Prostate gland (tissue), 2 donors: Measurements from ENCODE around the gene ZC3H7A. TPM values are rescaled to one million over a fixed set of nuclear protein-coding genes. Genes with fewer than 3 reads are reported as not detected.
"Not testable (repeated sequence)": the region's sequence is repeated elsewhere in the genome, so short reads cannot be mapped to it uniquely, and the experiment has no call there.

Source experiments
- DNase-seq: peaks from one replicate; pipeline ENCODE4 v3.0.0-alpha.2; 2019; ENCODE audit warnings: low spot score
- H3K27ac ChIP-seq, 2 donors: fragments of 200-600 bp; sonication (generic); 2 replicates each; pipeline ENCODE4 v1.5.1; 2017 to 2019
- H3K27me3 ChIP-seq: fragments of 200-600 bp; sonication (generic); replicated peaks from 2 replicates; pipeline ENCODE4 v1.5.1; 2019; ENCODE audit not compliant: insufficient read depth
- H3K36me3 ChIP-seq, 2 donors: fragments of 200-600 bp; sonication (generic); 1 replicate in 1 of 2; 2 replicates in 1 of 2; pipeline versions ENCODE4 v1.5.1 to v1.8.1; 2017 to 2019
- H3K4me1 ChIP-seq: fragments of 200-600 bp; sonication (generic); replicated peaks from 2 replicates; pipeline ENCODE4 v1.5.1; 2019
- H3K4me3 ChIP-seq, 2 donors: fragments of 200-600 bp; sonication (generic); 2 replicates each; pipeline ENCODE4 v1.5.1; 2017 to 2019
- H3K9me3 ChIP-seq: fragments of 200-600 bp; sonication (generic); 2 replicates; pipeline ENCODE4 v1.5.1; 2017
- CTCF ChIP-seq, 4 experiments: fragments of 200-600 bp in 2 of 4; fragments of 450-650 bp in 2 of 4; sonication (generic) in 2 of 4; IDR thresholded peaks; 1 replicate in 3 of 4; 2 replicates in 1 of 4; pipeline ENCODE4 v1.5.1; 2016 to 2019; ENCODE audit warnings: antibody characterized with exemption in 4 of 4, mild to moderate bottlenecking in 2 of 4, moderate library complexity in 2 of 4
- POLR2A ChIP-seq: fragments of 450-650 bp; IDR thresholded peaks from one replicate; pipeline ENCODE4 v1.6.1; 2016; ENCODE audit warnings: antibody characterized with exemption, mild to moderate bottlenecking
- POLR2AphosphoS5 ChIP-seq: sonication (generic); formaldehyde crosslinking; IDR thresholded peaks from one replicate; pipeline ENCODE4 v1.6.1; 2017; ENCODE audit warnings: antibody characterized with exemption
- WGBS: methylation state at CpG from one replicate; pipeline ENCODE4 v1.1.5; 2018; 5-methylcytosine and 5-hydroxymethylcytosine counted together
- intact Hi-C: fragments of 100-400 bp; cut with DNase I; formaldehyde crosslinking; loops from one replicate; pipeline ENCODE4 v1.14.2; 2022
- total RNA-seq, 2 donors: library from RNA; depleted of rRNA; stranded (reverse); fragments of >200 nt; gene quantifications; one replicate each; pipeline ENCODE4 v1.1.0, GENCODE V29; 2016

Gene ZC3H7A
- total RNA-seq, 2 donors from 2014 or later: 48.9 to 56.4 TPM

- no peaks in the 10 kb centered on the region for H3K36me3 ChIP-seq
- H3K4me3 ChIP-seq: no peak overlapping the region
- WGBS: 71% methylated on average over 5 of the region's 5 CpGs
- intact Hi-C loops: loop anchor here (10.0 kb wide), 1 partner anchor 421 kb away; no protein-coding TSS in a partner anchor
- no peak for TF ChIP-seq POLR2AphosphoS5
- TF ChIP-seq CTCF (IDR thresholded peaks at IDR 0.05): no peak
- TF ChIP-seq POLR2A: no peak
- no peak overlapping the region for H3K27ac ChIP-seq
- no peaks in the 10 kb centered on the region for H3K4me1 ChIP-seq
- no peaks in the 10 kb centered on the region for H3K9me3 ChIP-seq
- H3K27me3 ChIP-seq: no peaks in the 10 kb centered on the region
- no peak for DNase-seq
Measured at GRCh38 chr16:11816123-11816522, 19.1 kb upstream of the ZC3H7A start.

GRCh38 chr16:11814800-11815199, 17.7 kb upstream of the ZC3H7A start:
- H3K4me1 ChIP-seq, H3K27me3 ChIP-seq, H3K4me3 ChIP-seq, DNase-seq, H3K36me3 ChIP-seq, H3K27ac ChIP-seq, H3K9me3 ChIP-seq: not testable (repeated sequence)
- 91% methylated on average over 4 of the region's 4 CpGs for WGBS
- intact Hi-C loops: loop anchor here (10.0 kb wide), 1 partner anchor 420 kb away; no protein-coding TSS in a partner anchor

GRCh38 chr16:11806721-11807120, 9.7 kb upstream of the ZC3H7A start:
- intact Hi-C loops: no loop called here
- TF ChIP-seq POLR2AphosphoS5: no peak
- TF ChIP-seq CTCF (IDR thresholded peaks at IDR 0.05): no peak
- no peak for TF ChIP-seq POLR2A
- WGBS: 77% methylated on average over 8 of the region's 8 CpGs

GRCh38 chr16:11805556-11805955, 8.5 kb upstream of the ZC3H7A start:
- no peak overlapping the region for H3K4me3 ChIP-seq
- no peaks in the 10 kb centered on the region for H3K27me3 ChIP-seq
- no peak for DNase-seq
- TF ChIP-seq POLR2A: no peak
- TF ChIP-seq CTCF (IDR thresholded peaks at IDR 0.05): no peak
- TF ChIP-seq POLR2AphosphoS5: no peak
- intact Hi-C loops: no loop called here
- H3K36me3 ChIP-seq: no peaks in the 10 kb centered on the region
- no peaks in the 10 kb centered on the region for H3K9me3 ChIP-seq
- no peak overlapping the region for H3K27ac ChIP-seq
- 44% methylated on average over 3 of the region's 3 CpGs for WGBS
- no peaks in the 10 kb centered on the region for H3K4me1 ChIP-seq

More at GRCh38 chr16:11806721-11807120, 9.7 kb upstream of the ZC3H7A start:
- Histone ChIP-seq H3K9me3 (no peaks in the 10 kb centered on the region), H3K4me1 (no peaks in the 10 kb centered on the region), H3K27ac (no peak overlapping the region), H3K36me3 (no peaks in the 10 kb centered on the region), H3K27me3 (no peaks in the 10 kb centered on the region), H3K4me3 (no peak overlapping the region)
- DNase-seq: no peak

DNA sequence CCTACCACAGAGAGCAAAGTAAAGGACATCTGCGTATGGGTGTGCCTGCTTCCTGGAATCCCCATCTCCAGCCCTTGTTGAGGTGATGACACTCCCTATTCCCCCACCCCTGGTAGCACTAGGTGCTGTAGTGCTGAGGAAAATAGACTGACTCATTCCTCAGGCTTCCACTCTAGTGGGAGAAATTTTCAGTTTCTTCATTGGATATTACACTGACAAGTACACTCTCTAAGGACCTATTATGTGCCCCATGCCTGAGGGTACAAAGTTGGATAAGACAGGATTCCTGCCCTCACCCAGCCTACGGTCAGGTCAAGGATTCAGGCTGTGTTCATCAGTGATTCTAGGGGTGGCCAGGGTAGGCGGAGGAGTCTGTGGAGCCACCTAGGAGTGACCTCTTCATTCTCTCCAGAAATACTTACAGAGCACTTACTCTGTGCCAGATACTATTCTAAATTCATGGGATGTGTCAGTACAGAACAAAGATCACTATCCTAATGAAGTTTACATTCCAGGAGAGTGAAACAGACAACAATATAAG, 4.5 kb upstream of the ZC3H7A start:
- no peak overlapping the region for H3K4me3 ChIP-seq
- peaks cover 8% of the 10 kb centered on the region for H3K4me1 ChIP-seq
- 98% methylated on average over 3 of the region's 3 CpGs for WGBS
- no peaks in the 10 kb centered on the region for H3K27me3 ChIP-seq
- intact Hi-C loops: no loop called here
- no peak for TF ChIP-seq CTCF (IDR thresholded peaks at IDR 0.05)
- no peak for TF ChIP-seq POLR2A
- TF ChIP-seq POLR2AphosphoS5: no peak
- no peaks in the 10 kb centered on the region for H3K9me3 ChIP-seq
- no peak overlapping the region for H3K27ac ChIP-seq
- no peak for DNase-seq
- H3K36me3 ChIP-seq: no peaks in the 10 kb centered on the region
